Neutrophil (primary cell): Measurements from ENCODE around the gene VPS41.
"Not testable (repeated sequence)": the region's sequence is repeated elsewhere in the genome, so short reads cannot be mapped to it uniquely, and the experiment has no call there.

Experiments
- H3K27ac ChIP-seq: fragments of 200-600 bp; sonication (generic); 2 replicates; pipeline ENCODE4 v1.5.1; 2016; ENCODE audit warnings: mild to moderate bottlenecking, moderate library complexity
- H3K27me3 ChIP-seq: fragments of 200-600 bp; sonication (generic); 2 replicates; pipeline ENCODE4 v1.6.0; 2016; ENCODE audit warnings: mild to moderate bottlenecking
- H3K36me3 ChIP-seq: fragments of 200-600 bp; sonication (generic); 2 replicates; pipeline ENCODE4 v1.5.1; 2017
- H3K4me1 ChIP-seq, 2 experiments: fragments of 200-600 bp in 1 of 2; sonication (generic) in 1 of 2; 1 replicate in 1 of 2; 2 replicates in 1 of 2; pipeline versions ENCODE4 v1.5.1 to v1.6.1; 2013 to 2016; ENCODE audit warnings: low read depth in 1 of 2, low read length in 1 of 2, mild to moderate bottlenecking in 1 of 2, moderate library complexity in 1 of 2; ENCODE audit not compliant: control insufficient read depth in 1 of 2, insufficient read depth in 1 of 2
- H3K4me3 ChIP-seq, 2 experiments: fragments of 200-600 bp in 1 of 2; sonication (generic) in 1 of 2; 1 replicate in 1 of 2; 2 replicates in 1 of 2; pipeline ENCODE4 v1.5.1; 2013 to 2016; ENCODE audit warnings: low read depth in 1 of 2, low read length in 1 of 2, mild to moderate bottlenecking in 1 of 2, moderate library complexity in 1 of 2
- H3K9me3 ChIP-seq: fragments of 200-600 bp; sonication (generic); 2 replicates; pipeline ENCODE4 v1.5.1; 2016
- CTCF ChIP-seq: fragments of 200-600 bp; sonication (generic); IDR thresholded peaks from 2 replicates; pipeline ENCODE4 v1.5.1; 2016; ENCODE audit warnings: antibody characterized with exemption

Gene VPS41

GRCh38 chr7:38858259-38858884 is 50.6 kb downstream of the VPS41 start:
- TF ChIP-seq CTCF: no peak
- H3K4me1 ChIP-seq: peaks cover 23 to 24% of the 10 kb centered on the region in 2 experiments
- H3K36me3 ChIP-seq: peaks cover 12% of the 10 kb centered on the region
- no peak overlapping the region for H3K27ac ChIP-seq
- H3K9me3 ChIP-seq: no peaks in the 10 kb centered on the region
- H3K4me3 ChIP-seq: no peak overlapping the region
- H3K27me3 ChIP-seq: no peaks in the 10 kb centered on the region

GRCh38 chr7:38855867-38856266 is 53.1 kb downstream of the VPS41 start:
- H3K9me3 ChIP-seq: no peaks in the 10 kb centered on the region
- H3K4me1 ChIP-seq: peaks cover 23 to 24% of the 10 kb centered on the region in 2 experiments
- H3K27ac ChIP-seq: peak overlapping the region; percentile 85
- no peaks in the 10 kb centered on the region for H3K27me3 ChIP-seq
- no peak for TF ChIP-seq CTCF
- H3K4me3 ChIP-seq: no peak overlapping the region
- H3K36me3 ChIP-seq: no peaks in the 10 kb centered on the region

- Histone ChIP-seq H3K27ac (peak overlapping the region; percentile 85), H3K4me3 (peak overlapping the region; percentile 4 to 12), H3K4me1 (peaks cover 23 to 24% of the 10 kb centered on the region in 2 experiments), H3K36me3 (no peaks in the 10 kb centered on the region), H3K9me3 (no peaks in the 10 kb centered on the region), H3K27me3 (no peaks in the 10 kb centered on the region)
- no peak for TF ChIP-seq CTCF
These were observed 53.6 kb downstream of the VPS41 start for GRCh38 chr7:38855386-38855785.

GRCh38 chr7:38854947-38855346 is 54.0 kb downstream of the VPS41 start:
- H3K4me3 ChIP-seq: peak overlapping the region; percentile 4 to 12
- not testable (repeated sequence) for H3K9me3 ChIP-seq, H3K36me3 ChIP-seq, H3K27me3 ChIP-seq
- peak overlapping the region; percentile 85 for H3K27ac ChIP-seq
- peaks cover 23 to 24% of the 10 kb centered on the region in 2 experiments for H3K4me1 ChIP-seq

- Histone ChIP-seq H3K9me3 (no peaks in the 10 kb centered on the region), H3K27me3 (no peaks in the 10 kb centered on the region), H3K4me1 (peaks cover 17 to 19% of the 10 kb centered on the region in 2 experiments), H3K36me3 (no peaks in the 10 kb centered on the region), H3K27ac (no peak overlapping the region), H3K4me3 (no peak overlapping the region)
- no peak for TF ChIP-seq CTCF
These were observed 57.7 kb downstream of the VPS41 start for GRCh38 chr7:38851321-38851720.

GRCh38 chr7:38846280-38846679 is 62.7 kb downstream of the VPS41 start:
- Histone ChIP-seq H3K9me3 (no peaks in the 10 kb centered on the region), H3K4me1 (no peaks in the 10 kb centered on the region), H3K4me3 (no peak overlapping the region), H3K27me3 (no peaks in the 10 kb centered on the region), H3K27ac (no peak overlapping the region), H3K36me3 (no peaks in the 10 kb centered on the region)
- TF ChIP-seq CTCF: no peak
